GM12864 (cell line): Measurements from ENCODE around the gene MUC5B.

Source experiments
- DNase-seq: peaks from one replicate; pipeline ENCODE4 v3.0.0-alpha.2; 2011; ENCODE audit warnings: low read depth
- H3K4me3 ChIP-seq: 2 replicates; pipeline ENCODE4 v1.5.1; 2011; ENCODE audit warnings: mild to moderate bottlenecking, low read depth, low read length, control low read depth
- CTCF ChIP-seq: IDR thresholded peaks from 2 replicates; pipeline ENCODE4 v1.5.1; 2011; ENCODE audit warnings: low read depth, mild to moderate bottlenecking, moderate library complexity, low read length, control low read depth, inconsistent platforms; ENCODE audit errors: missing control alignments

MUC5B gene

GRCh38 chr11:1177020-1177770 lies 45.7 kb upstream of the MUC5B start:
- no peak overlapping the region for H3K4me3 ChIP-seq
- TF ChIP-seq CTCF = no peak
- no peak for DNase-seq

GRCh38 chr11:1177771-1178090 lies 45.1 kb upstream of the MUC5B start:
- no peak for DNase-seq
- no peak for TF ChIP-seq CTCF
- no peak overlapping the region for H3K4me3 ChIP-seq

- no peak for DNase-seq
- no peak overlapping the region for H3K4me3 ChIP-seq
- no peak for TF ChIP-seq CTCF
These were observed 44.5 kb upstream of the MUC5B start for GRCh38 chr11:1178201-1178885.

- H3K4me3 ChIP-seq = no peak overlapping the region
- no peak for DNase-seq
- TF ChIP-seq CTCF = no peak
These were observed 44.0 kb upstream of the MUC5B start for GRCh38 chr11:1178906-1179305.

GRCh38 chr11:1179641-1180040 lies 43.2 kb upstream of the MUC5B start:
- no peak overlapping the region for H3K4me3 ChIP-seq
- no peak for DNase-seq
- no peak for TF ChIP-seq CTCF

- TF ChIP-seq CTCF = no peak
- DNase-seq = no peak
- H3K4me3 ChIP-seq = no peak overlapping the region
These were observed 42.7 kb upstream of the MUC5B start for GRCh38 chr11:1180171-1180570.

- TF ChIP-seq CTCF = no peak
- no peak overlapping the region for H3K4me3 ChIP-seq
- no peak for DNase-seq
These were observed 41.9 kb upstream of the MUC5B start for GRCh38 chr11:1180947-1181391.
